Karpas-422 (cell line): ENCODE measurements around the gene ZNF32. TPM values are rescaled to one million over a fixed set of nuclear protein-coding genes. Genes with fewer than 3 reads are reported as not detected.
"Not testable (repeated sequence)": the region's sequence is repeated elsewhere in the genome, so short reads cannot be mapped to it uniquely, and the experiment has no call there.

Experiments used
- DNase-seq: peaks from one replicate; pipeline ENCODE4 v3.0.0-alpha.2; 2015
- H2AFZ ChIP-seq: fragments of 200-600 bp; sonication (generic); 2 replicates; pipeline ENCODE4 v1.6.1; 2014; ENCODE audit warnings: antibody characterized with exemption, low read length, mixed read lengths
- H3K27ac ChIP-seq: fragments of 200-600 bp; sonication (generic); 2 replicates; pipeline ENCODE4 v1.5.1; 2014; ENCODE audit warnings: mild to moderate bottlenecking, low read length, moderate library complexity
- H3K27me3 ChIP-seq: fragments of 200-600 bp; sonication (generic); 2 replicates; pipeline ENCODE4 v1.6.1; 2014; ENCODE audit warnings: low read length, mixed read lengths
- H3K36me3 ChIP-seq: fragments of 200-600 bp; sonication (generic); 2 replicates; pipeline ENCODE4 v1.6.1; 2014; ENCODE audit warnings: low read length, mixed read lengths; ENCODE audit not compliant: insufficient read depth
- H3K4me1 ChIP-seq: fragments of 200-600 bp; sonication (generic); 2 replicates; pipeline ENCODE4 v1.6.1; 2014; ENCODE audit warnings: mild to moderate bottlenecking, low read length, mixed read lengths
- H3K4me2 ChIP-seq: fragments of 200-600 bp; sonication (generic); 2 replicates; pipeline ENCODE4 v1.6.1; 2014; ENCODE audit warnings: low read length, low read depth, mild to moderate bottlenecking; ENCODE audit not compliant: poor library complexity, severe bottlenecking
- H3K4me3 ChIP-seq: fragments of 200-600 bp; sonication (generic); 2 replicates; pipeline ENCODE4 v1.5.1; 2014; ENCODE audit warnings: mild to moderate bottlenecking, antibody characterized with exemption, low read length, mixed read lengths
- H3K79me2 ChIP-seq: fragments of 200-600 bp; sonication (generic); 2 replicates; pipeline ENCODE4 v1.6.1; 2014; ENCODE audit warnings: mild to moderate bottlenecking, low read length, mixed read lengths
- H3K9ac ChIP-seq: fragments of 200-600 bp; sonication (generic); 2 replicates; pipeline ENCODE4 v1.6.0; 2014; ENCODE audit warnings: low read length
- H3K9me2 ChIP-seq: fragments of 200-600 bp; sonication (generic), shearing (Covaris generic); replicated peaks from 2 replicates; pipeline ENCODE4 v1.6.0; 2014; ENCODE audit warnings: mild to moderate bottlenecking, low read length, moderate library complexity; ENCODE audit not compliant: insufficient read depth
- H3K9me3 ChIP-seq: fragments of 300-700, 200-600 bp; sonication (generic); 2 replicates; pipeline ENCODE4 v1.6.1; 2014; ENCODE audit warnings: low read length, mixed read lengths
- H4K20me1 ChIP-seq: fragments of 200-600 bp; sonication (generic); 2 replicates; pipeline ENCODE4 v1.6.1; 2014; ENCODE audit warnings: mild to moderate bottlenecking, antibody characterized with exemption, low read length, low read depth; ENCODE audit not compliant: insufficient read depth
- total RNA-seq: library from RNA; depleted of rRNA; stranded (reverse); fragments of >200 nt; shearing (Covaris generic); gene quantifications from 2 replicates; pipeline ENCODE4 v1.2.3, GENCODE V29; 2014; ENCODE audit warnings: low replicate concordance

The ZNF32 gene
- total RNA-seq, 1 experiment from 2014 or later: 30.3 TPM

DNA sequence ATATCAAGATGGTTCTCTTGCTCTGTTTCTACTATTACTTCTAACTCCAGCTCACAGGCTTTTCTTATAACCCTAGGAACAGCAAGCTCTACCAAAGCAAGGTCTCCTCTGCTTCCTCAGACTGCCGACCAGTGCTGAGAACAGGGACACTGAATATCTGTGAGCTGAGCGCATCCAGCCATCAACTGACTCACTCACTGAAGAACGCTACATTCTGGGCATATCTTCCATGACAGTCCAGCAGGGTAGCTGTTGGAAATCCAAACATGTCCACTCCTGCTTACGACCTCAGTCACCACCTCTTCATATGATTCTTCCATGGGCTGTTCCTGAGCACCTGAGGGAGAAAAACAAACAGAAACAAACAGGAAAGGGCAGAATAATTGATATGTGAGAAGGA, 2.8 kb downstream of the ZNF32 start:
- Histone ChIP-seq H3K9me3 (peaks cover 52% of the 10 kb centered on the region), H3K27me3 (no peaks in the 10 kb centered on the region), H3K9me2 (no peaks in the 10 kb centered on the region), H3K27ac (no peak overlapping the region), H3K4me1 (peaks cover 13% of the 10 kb centered on the region), H3K4me3 (no peak overlapping the region), H3K36me3 (peaks cover 35% of the 10 kb centered on the region), H3K4me2 (no peak overlapping the region), H3K79me2 (no peaks in the 10 kb centered on the region), H4K20me1 (no peaks in the 10 kb centered on the region), H2AFZ (no peak overlapping the region), H3K9ac (no peak overlapping the region)
- DNase-seq: no peak

DNA sequence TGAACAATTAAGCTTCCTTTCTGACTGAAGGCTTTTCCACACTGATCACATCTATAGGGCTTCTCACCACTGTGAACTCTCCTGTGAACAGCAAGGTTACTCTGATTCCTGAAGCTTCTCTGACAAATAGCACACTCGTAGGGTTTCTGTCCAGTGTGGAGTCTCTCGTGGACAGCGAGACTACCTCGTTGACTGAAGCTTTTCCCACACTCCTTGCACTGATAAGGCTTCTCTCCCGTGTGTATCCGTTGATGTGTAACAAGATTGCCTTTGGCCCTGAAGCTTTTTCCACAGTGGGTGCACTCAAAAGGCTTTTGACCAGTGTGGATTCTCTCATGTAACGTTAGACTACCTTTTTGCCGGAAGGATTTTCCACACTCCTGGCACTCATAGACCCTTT, 4.4 kb downstream of the ZNF32 start:
- peak; percentile 48 for DNase-seq
- Histone ChIP-seq H3K36me3 (peaks cover 35% of the 10 kb centered on the region), H3K27me3 (no peaks in the 10 kb centered on the region), H3K27ac (no peak overlapping the region), H2AFZ (no peak overlapping the region), H3K9me2 (no peaks in the 10 kb centered on the region), H3K4me1 (peaks cover 13% of the 10 kb centered on the region), H4K20me1 (no peaks in the 10 kb centered on the region), H3K4me2 (no peak overlapping the region), H3K9ac (no peak overlapping the region), H3K9me3 (peaks cover 52% of the 10 kb centered on the region), H3K79me2 (no peaks in the 10 kb centered on the region), H3K4me3 (no peak overlapping the region)

DNA sequence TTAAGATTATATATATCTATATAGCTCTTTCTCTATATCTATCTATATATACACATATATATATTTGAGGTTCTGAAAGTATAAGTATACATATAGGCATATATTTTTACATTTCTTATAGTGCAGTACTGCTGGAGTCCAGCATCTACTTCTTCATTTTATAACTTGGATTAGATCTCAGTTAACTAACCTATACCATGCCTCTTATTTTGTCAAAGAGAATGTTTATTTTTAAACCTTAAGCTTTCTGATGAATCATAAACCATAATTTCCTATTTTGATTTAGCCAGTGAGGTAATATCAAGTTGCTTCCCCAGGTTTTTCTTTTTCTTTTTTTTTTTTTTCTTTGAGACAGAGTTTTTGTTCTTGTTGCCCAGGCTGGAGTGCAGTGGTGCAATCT, 8.1 kb downstream of the ZNF32 start:
- Histone ChIP-seq H3K4me3 (no peak overlapping the region), H3K27me3 (no peaks in the 10 kb centered on the region), H3K4me1 (no peaks in the 10 kb centered on the region), H3K9me3 (peaks cover 35% of the 10 kb centered on the region), H3K4me2 (no peak overlapping the region), H3K9me2 (no peaks in the 10 kb centered on the region), H4K20me1 (no peaks in the 10 kb centered on the region), H2AFZ (no peak overlapping the region), H3K9ac (no peak overlapping the region), H3K36me3 (peaks cover 24% of the 10 kb centered on the region), H3K79me2 (no peaks in the 10 kb centered on the region), H3K27ac (no peak overlapping the region)
- no peak for DNase-seq

DNA sequence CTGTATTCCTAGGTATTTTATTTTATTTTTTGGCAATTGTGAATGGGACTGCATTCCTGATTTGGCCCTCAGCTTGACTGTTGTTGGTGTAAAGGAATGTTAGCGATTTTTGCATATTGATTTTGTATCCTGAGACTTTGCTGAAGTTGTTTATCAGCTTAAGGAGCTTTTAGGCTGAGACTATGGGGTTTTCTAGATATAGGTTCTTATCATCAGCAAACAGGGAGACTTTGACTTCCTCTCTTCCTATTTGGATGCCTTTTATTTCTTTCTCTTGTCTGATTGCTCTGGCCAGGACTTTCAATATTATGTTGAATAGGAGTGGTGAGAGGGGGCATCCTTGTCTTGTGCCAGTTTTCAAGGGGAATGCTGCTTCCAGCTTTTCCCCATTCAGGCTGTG, 12.9 kb downstream of the ZNF32 start:
- not testable (repeated sequence) for H3K9ac ChIP-seq, DNase-seq, H3K79me2 ChIP-seq, H2AFZ ChIP-seq, H3K4me2 ChIP-seq, H3K27me3 ChIP-seq, H3K4me3 ChIP-seq, H4K20me1 ChIP-seq, H3K4me1 ChIP-seq, H3K27ac ChIP-seq, H3K9me3 ChIP-seq, H3K36me3 ChIP-seq, H3K9me2 ChIP-seq

DNA sequence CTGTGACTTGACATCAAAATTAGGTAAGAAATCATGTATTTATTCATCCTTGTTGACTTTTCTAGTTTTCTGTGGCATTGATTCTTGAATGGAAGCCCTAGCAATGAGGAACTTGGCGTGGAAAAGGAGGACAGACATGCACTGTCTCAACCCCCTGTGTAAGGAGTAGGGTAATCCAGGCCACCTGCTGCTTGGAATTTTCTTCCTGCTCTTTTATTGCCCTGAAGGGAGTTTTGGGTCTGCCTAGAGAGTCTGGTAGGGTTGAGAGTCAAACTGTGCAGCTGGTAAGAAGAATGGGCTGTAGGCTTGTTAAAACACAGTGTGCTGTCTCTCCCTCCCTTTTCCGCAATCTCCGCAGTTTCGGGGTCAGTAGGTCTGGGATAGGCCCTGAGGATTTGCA, 19.7 kb downstream of the ZNF32 start:
- Histone ChIP-seq H3K36me3 (no peaks in the 10 kb centered on the region), H3K4me2 (no peak overlapping the region)

DNA sequence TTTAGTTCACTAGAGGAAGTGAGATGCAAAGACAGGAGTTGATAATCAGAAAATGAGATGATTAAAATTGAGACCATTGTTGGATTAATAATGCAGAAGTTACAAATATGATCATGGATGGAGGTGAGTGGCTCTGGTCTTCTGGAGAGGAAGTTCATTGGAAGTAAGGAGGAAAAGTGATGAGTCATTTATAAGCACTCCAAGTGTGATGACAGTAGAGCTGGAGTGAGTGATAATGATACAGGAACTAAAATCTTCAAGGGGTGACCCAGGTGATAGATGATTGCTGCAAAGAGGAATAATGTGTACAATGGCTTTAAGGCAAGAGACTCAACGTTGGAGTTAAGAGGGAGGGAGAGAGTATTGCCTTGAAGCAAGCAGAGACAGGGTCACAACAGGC, 20.7 kb downstream of the ZNF32 start:
- no peaks in the 10 kb centered on the region for H3K79me2 ChIP-seq
- H3K36me3 ChIP-seq: no peaks in the 10 kb centered on the region
- no peak overlapping the region for H3K4me2 ChIP-seq
- DNase-seq: no peak
- H3K27ac ChIP-seq: no peak overlapping the region
- H3K27me3 ChIP-seq: no peaks in the 10 kb centered on the region
- H2AFZ ChIP-seq: no peak overlapping the region
- H3K4me3 ChIP-seq: no peak overlapping the region
- no peaks in the 10 kb centered on the region for H3K4me1 ChIP-seq
- H3K9ac ChIP-seq: no peak overlapping the region
- H4K20me1 ChIP-seq: no peaks in the 10 kb centered on the region
- H3K9me3 ChIP-seq: no peaks in the 10 kb centered on the region
- no peaks in the 10 kb centered on the region for H3K9me2 ChIP-seq

More for the DNA sequence above, 19.7 kb downstream of the ZNF32 start:
- Histone ChIP-seq H3K9me2 (no peaks in the 10 kb centered on the region), H2AFZ (no peak overlapping the region), H3K4me3 (no peak overlapping the region), H3K9me3 (no peaks in the 10 kb centered on the region; the same call in 1 of the 2 replicates), H3K27me3 (no peaks in the 10 kb centered on the region), H3K4me1 (no peaks in the 10 kb centered on the region), H3K27ac (no peak overlapping the region), H4K20me1 (no peaks in the 10 kb centered on the region), H3K9ac (no peak overlapping the region), H3K79me2 (no peaks in the 10 kb centered on the region)
- no peak for DNase-seq

DNA sequence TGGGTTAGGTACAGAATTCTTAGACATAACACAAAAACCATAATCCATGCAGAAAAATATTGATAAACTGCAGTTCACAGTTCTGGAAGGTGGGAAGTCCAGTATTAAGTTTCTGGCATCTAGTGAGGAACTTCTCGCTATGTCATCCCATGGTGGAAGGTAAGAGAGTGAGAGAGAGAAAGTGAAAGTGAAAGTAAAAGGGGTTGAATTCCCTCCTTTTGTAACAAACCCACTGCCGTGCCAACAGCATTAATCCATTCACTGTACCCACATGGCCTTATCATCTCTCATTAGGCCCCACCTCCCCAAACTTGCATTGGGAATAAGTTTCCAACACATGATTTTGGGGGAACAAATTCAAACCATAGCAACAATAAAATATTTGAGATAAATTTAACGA, 25.3 kb downstream of the ZNF32 start:
- H3K4me3 ChIP-seq: no peak overlapping the region
- no peak for DNase-seq
- no peak overlapping the region for H2AFZ ChIP-seq

DNA sequence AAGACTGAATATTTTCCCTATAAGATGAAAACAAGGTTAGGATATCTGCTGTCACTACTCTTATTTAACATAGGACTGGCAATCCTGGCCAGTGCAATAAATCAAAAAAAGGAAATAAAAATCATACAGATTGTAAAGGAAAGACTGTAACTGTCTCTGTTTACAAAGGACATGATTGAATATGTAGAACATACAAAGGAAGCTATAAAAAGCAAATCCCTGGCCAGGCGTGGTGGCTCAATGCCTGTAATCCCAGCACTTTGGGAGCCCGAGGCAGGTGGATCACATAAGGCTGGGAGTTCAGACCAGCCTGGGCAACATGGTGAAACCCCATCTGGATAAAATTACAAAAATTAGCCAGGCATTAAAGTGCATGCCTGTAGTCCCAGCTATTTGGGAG, 26.6 kb downstream of the ZNF32 start:
- Histone ChIP-seq H3K9me2 (no peaks in the 10 kb centered on the region), H4K20me1 (no peaks in the 10 kb centered on the region), H3K9me3 (peaks cover 21% of the 10 kb centered on the region), H3K79me2 (no peaks in the 10 kb centered on the region), H3K27ac (no peak overlapping the region), H2AFZ (no peak overlapping the region), H3K36me3 (peaks cover 7% of the 10 kb centered on the region), H3K4me1 (no peaks in the 10 kb centered on the region), H3K9ac (no peak overlapping the region), H3K27me3 (no peaks in the 10 kb centered on the region), H3K4me2 (no peak overlapping the region), H3K4me3 (no peak overlapping the region)
- DNase-seq: no peak

More for the DNA sequence above, 25.3 kb downstream of the ZNF32 start:
- no peaks in the 10 kb centered on the region for H3K9me2 ChIP-seq
- H3K9ac ChIP-seq: no peak overlapping the region
- H3K27ac ChIP-seq: no peak overlapping the region
- H4K20me1 ChIP-seq: no peaks in the 10 kb centered on the region
- H3K4me1 ChIP-seq: no peaks in the 10 kb centered on the region
- no peaks in the 10 kb centered on the region for H3K27me3 ChIP-seq
- no peaks in the 10 kb centered on the region for H3K79me2 ChIP-seq
- peaks cover 12% of the 10 kb centered on the region for H3K9me3 ChIP-seq
- peaks cover 4% of the 10 kb centered on the region; the same call in 1 of the 2 replicates for H3K36me3 ChIP-seq
- no peak overlapping the region for H3K4me2 ChIP-seq

DNA sequence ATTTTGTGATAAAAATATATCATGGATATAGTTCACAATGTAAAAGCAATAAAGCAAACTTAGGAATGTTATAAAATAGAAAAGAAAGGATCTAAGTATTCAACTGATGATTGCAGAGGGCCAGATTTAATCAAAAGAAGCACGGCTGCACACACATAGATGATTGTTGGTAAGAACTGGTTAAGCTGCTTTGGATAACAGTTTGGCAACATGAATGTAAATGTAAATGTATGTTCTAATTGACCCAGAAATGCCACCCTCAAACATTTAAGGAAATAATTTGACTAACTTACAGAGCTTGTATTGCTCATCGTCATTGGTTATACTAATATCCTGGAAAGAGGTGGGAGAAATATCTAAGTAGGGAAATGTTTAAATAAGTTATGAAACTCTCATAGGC, 29.3 kb downstream of the ZNF32 start:
- no peak overlapping the region for H3K4me3 ChIP-seq
- H3K27ac ChIP-seq: no peak overlapping the region
- H4K20me1 ChIP-seq: no peaks in the 10 kb centered on the region
- H3K4me2 ChIP-seq: no peak overlapping the region
- no peaks in the 10 kb centered on the region for H3K9me2 ChIP-seq
- peaks cover 39% of the 10 kb centered on the region for H3K9me3 ChIP-seq
- no peak overlapping the region for H3K9ac ChIP-seq
- H3K27me3 ChIP-seq: no peaks in the 10 kb centered on the region
- H3K79me2 ChIP-seq: no peaks in the 10 kb centered on the region
- no peak for DNase-seq
- no peak overlapping the region for H2AFZ ChIP-seq
- peaks cover 32% of the 10 kb centered on the region for H3K36me3 ChIP-seq
- no peaks in the 10 kb centered on the region for H3K4me1 ChIP-seq
